ENCODE data around the gene ECSCR.

DNA sequence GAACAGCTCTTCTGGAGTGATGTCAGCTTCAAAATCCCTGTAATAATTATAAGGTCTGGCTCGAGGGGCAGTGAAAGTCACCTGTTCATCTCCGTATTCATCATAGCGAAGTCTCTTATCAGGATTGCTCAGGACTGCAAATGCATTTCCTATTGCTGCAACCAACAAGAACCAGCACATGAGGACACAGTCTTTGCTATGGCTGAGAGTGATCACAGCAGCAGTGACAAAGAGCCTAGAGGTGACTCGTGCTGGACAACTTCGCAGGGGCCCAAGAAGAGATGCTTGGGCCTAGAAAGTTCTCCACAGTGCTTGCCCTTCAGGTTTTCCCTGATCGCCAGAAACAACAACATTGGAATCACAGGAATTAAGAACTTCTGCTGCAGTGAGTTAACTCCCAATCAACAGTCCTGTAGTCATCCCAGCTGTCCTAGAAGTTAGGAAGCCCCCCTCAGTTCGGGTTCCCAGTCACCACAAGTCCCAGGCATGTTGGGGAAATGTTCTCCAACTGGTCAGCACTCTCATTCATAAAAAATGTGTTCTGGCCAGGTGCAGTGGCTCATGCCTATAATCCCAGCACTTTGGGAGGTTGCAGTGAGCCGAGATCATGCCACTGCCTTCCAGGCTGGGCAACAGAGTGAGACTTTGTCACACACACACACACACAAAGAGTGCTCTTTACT, 36.2 kb downstream of the ECSCR start:
- TF ChIP-seq, protein P1, sequence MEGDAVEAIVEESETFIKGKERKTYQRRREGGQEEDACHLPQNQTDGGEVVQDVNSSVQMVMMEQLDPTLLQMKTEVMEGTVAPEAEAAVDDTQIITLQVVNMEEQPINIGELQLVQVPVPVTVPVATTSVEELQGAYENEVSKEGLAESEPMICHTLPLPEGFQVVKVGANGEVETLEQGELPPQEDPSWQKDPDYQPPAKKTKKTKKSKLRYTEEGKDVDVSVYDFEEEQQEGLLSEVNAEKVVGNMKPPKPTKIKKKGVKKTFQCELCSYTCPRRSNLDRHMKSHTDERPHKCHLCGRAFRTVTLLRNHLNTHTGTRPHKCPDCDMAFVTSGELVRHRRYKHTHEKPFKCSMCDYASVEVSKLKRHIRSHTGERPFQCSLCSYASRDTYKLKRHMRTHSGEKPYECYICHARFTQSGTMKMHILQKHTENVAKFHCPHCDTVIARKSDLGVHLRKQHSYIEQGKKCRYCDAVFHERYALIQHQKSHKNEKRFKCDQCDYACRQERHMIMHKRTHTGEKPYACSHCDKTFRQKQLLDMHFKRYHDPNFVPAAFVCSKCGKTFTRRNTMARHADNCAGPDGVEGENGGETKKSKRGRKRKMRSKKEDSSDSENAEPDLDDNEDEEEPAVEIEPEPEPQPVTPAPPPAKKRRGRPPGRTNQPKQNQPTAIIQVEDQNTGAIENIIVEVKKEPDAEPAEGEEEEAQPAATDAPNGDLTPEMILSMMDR (IDR thresholded peaks at IDR 0.05; ENCODE audit: control extremely low read depth in 1 of 3, insufficient read depth in 1 of 3, low read depth in 1 of 3, low read length in 3 of 3) = no peak
- TF ChIP-seq SIRT6 (IDR thresholded peaks at IDR 0.05; ENCODE audit: low read length) (no peak), GABPA (IDR thresholded peaks at IDR 0.05; ENCODE audit: borderline replicate concordance, insufficient read depth, low read length) (no peak), EZH2 (IDR thresholded peaks at IDR 0.05; ENCODE audit: low read depth, low read length, severe bottlenecking) (no peak), POLR2A (IDR thresholded peaks at IDR 0.05; ENCODE audit: control extremely low read depth in 1 of 2, low read depth in 2 of 2, low read length in 2 of 2) (no peak)
- TF ChIP-seq, protein P2, sequence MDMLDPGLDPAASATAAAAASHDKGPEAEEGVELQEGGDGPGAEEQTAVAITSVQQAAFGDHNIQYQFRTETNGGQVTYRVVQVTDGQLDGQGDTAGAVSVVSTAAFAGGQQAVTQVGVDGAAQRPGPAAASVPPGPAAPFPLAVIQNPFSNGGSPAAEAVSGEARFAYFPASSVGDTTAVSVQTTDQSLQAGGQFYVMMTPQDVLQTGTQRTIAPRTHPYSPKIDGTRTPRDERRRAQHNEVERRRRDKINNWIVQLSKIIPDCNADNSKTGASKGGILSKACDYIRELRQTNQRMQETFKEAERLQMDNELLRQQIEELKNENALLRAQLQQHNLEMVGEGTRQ (IDR thresholded peaks at IDR 0.05; ENCODE audit: low read length) = no peak
